OCI-LY1 (cell line): Measurements from ENCODE around the gene EML2.

Source experiments
- CTCF ChIP-seq: fragments of 200-600 bp; sonication (generic), shearing (Covaris generic); IDR thresholded peaks from 2 replicates; pipeline ENCODE4 v1.5.1; 2017; ENCODE audit warnings: mild to moderate bottlenecking, antibody characterized with exemption, low read length, moderate library complexity, mixed read lengths
- EZH2 ChIP-seq: fragments of 200-600 bp; sonication (generic), shearing (Covaris generic); IDR thresholded peaks from 2 replicates; pipeline ENCODE4 v1.8.0; 2017; ENCODE audit warnings: borderline replicate concordance, mixed run types, mild to moderate bottlenecking, antibody characterized with exemption, low read length, moderate library complexity, mixed read lengths

GRCh38 chr19:45677351-45678230 is 38.4 kb upstream of the EML2 start:
- no peak for TF ChIP-seq EZH2
- no peak; the same call in 1 of the 2 replicates for TF ChIP-seq CTCF
